BLaER1 (cell line): ENCODE results near the gene RIMS3.

ENCODE experiments used
- H3K27ac ChIP-seq: shearing (Covaris generic); formaldehyde crosslinking; 2 replicates; pipeline ENCODE4 v1.8.1; 2022
- H3K27me3 ChIP-seq: shearing (Covaris generic); formaldehyde crosslinking; 2 replicates; pipeline ENCODE4 v1.8.1; 2022
- H3K36me3 ChIP-seq: shearing (Covaris generic); formaldehyde crosslinking; 2 replicates; pipeline ENCODE4 v1.8.1; 2022
- H3K4me1 ChIP-seq: shearing (Covaris generic); formaldehyde crosslinking; 2 replicates; pipeline ENCODE4 v1.8.1; 2022
- H3K4me2 ChIP-seq: shearing (Covaris generic); formaldehyde crosslinking; 2 replicates; pipeline ENCODE4 v1.8.1; 2022
- H3K4me3 ChIP-seq: shearing (Covaris generic); formaldehyde crosslinking; 2 replicates; pipeline ENCODE4 v1.8.1; 2022
- H3K9ac ChIP-seq: shearing (Covaris generic); formaldehyde crosslinking; 2 replicates; pipeline ENCODE4 v1.8.1; 2022
- H3K9me3 ChIP-seq: shearing (Covaris generic); formaldehyde crosslinking; 2 replicates; pipeline ENCODE4 v1.8.1; 2022
- H4K20me1 ChIP-seq: shearing (Covaris generic); formaldehyde crosslinking; 2 replicates; pipeline ENCODE4 v1.8.1; 2022
- Cebpa-rat ChIP-seq: shearing (Covaris generic); IDR thresholded peaks from 2 replicates; pipeline ENCODE4 v1.8.1; 2022

The RIMS3 gene

GRCh38 chr1:40665335-40666171 lies at the start of gene RIMS3:
Gene RIMS3, minus strand, starts transcription at chr1:40665682. Its CDS starts 23,757 bp downstream, at chr1:40641925.
- TF ChIP-seq Cebpa-rat, result no peak
- peak within 1 kb of the TSS; percentile 93 for H3K27ac ChIP-seq

GRCh38 chr1:40712997-40713396 lies 47.5 kb upstream of the RIMS3 start:
- Histone ChIP-seq H3K4me1 (peaks cover 58% of the 10 kb centered on the region), H3K9ac (0 out of 2 replicates have a peak overlapping the region, but pooled peaks have one; percentile 27), H3K27ac (peak overlapping the region; percentile 64), H3K4me3 (0 out of 2 replicates have a peak overlapping the region, but pooled peaks have one; percentile 13), H3K27me3 (no peaks in the 10 kb centered on the region), H3K4me2 (peak overlapping the region; percentile 71), H4K20me1 (peaks cover 36% of the 10 kb centered on the region; the same call in 1 of the 2 replicates), H3K9me3 (no peaks in the 10 kb centered on the region), H3K36me3 (peaks cover 5% of the 10 kb centered on the region; the same call in 1 of the 2 replicates)
- TF ChIP-seq Cebpa-rat, result no peak

More at GRCh38 chr1:40665335-40666171, at the start of gene RIMS3:
- H4K20me1 ChIP-seq, result peaks cover 40% of the 10 kb centered on the region
- peak within 1 kb of the TSS; percentile 77 for H3K4me3 ChIP-seq
- peaks cover 80% of the 10 kb centered on the region for H3K4me1 ChIP-seq
- H3K9me3 ChIP-seq, result no peaks in the 10 kb centered on the region
- peak within 1 kb of the TSS; percentile 95 for H3K4me2 ChIP-seq
- H3K36me3 ChIP-seq, result no peaks in the 10 kb centered on the region
- peak within 1 kb of the TSS; percentile 77 for H3K9ac ChIP-seq
- H3K27me3 ChIP-seq, result no peaks in the 10 kb centered on the region

DNA sequence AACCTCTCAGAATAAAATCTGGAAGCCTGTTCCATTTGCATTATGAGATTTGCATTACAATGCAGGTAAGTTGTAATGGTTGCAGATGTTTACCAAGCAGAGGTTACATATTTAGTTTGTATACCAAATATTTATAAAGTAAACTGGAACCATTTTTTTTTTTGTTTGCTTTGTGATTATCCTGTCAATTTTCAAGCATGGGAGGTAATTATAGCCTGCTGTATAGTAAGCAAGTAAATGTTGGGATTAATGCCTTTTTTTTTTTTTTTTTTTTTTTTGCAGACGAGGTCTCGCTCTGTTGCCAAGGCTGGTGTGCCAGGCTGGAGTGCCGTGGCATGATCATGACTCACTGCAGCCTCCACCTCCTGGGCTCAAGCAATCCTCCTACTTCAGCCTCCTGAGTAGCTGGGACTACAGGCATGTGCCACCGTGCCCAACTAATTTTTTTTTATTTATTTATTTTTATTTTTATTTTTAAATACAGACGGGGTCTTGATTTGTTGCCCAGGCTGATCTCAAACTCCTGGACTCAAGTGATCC lies 47.0 kb upstream of the RIMS3 start:
- H3K4me2 ChIP-seq, result peak overlapping the region; percentile 71
- no peaks in the 10 kb centered on the region for H3K27me3 ChIP-seq
- peaks cover 59% of the 10 kb centered on the region for H3K4me1 ChIP-seq
- H3K9me3 ChIP-seq, result 0 out of 2 replicates have a peak, but pooled peaks cover 2% of the 10 kb centered on the region
- TF ChIP-seq Cebpa-rat, result no peak
- H3K4me3 ChIP-seq, result 0 out of 2 replicates have a peak overlapping the region, but pooled peaks have one; percentile 13
- peaks cover 6% of the 10 kb centered on the region; the same call in 1 of the 2 replicates for H3K36me3 ChIP-seq
- peak overlapping the region; percentile 64 for H3K27ac ChIP-seq
- peaks cover 31% of the 10 kb centered on the region; the same call in 1 of the 2 replicates for H4K20me1 ChIP-seq
- H3K9ac ChIP-seq, result 0 out of 2 replicates have a peak overlapping the region, but pooled peaks have one; percentile 27

DNA sequence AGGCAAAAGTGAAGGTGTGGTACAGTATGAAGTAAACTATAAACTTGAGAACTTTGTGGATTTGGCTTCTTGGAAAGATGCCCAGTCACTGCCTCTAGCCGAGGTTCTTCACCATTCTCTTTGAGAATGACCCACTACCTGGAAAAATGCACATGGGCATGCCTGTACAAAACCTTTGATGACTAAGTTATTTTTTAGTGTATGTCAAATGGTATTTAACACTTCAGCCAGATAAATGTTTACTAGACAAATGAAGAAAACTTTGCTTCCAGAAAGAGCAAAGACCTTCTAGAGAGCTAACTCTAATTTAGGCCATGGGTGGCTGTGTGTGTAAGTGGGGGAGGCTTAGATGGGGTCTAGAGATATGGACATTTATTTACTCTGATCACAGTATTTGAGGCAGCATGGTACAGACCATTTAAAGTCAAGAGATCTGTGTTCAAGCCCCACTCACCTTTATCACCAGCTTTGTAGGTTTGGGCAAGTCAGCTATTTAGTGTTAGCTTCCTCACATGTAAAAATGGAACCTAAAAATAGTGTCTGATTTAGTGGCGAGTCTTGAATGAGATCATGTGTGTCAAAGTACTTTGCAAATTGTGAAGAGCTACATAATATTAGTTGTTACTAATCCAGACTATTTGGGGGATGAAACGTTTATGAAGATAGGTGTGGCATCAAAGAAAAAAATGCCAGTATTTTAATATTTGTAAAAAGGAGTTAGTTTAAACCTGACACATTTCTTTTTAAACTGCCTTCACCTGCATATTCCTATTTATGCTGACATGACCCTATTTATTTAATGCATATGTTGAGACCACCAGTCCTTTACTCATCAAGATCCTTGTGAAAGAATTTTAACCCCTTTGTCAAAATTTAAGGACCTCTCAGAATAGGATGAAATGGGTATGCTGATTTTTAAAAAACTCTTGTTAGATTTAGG lies 46.3 kb upstream of the RIMS3 start:
- Histone ChIP-seq H3K9me3 (peaks cover 9% of the 10 kb centered on the region), H3K4me3 (no peak overlapping the region), H3K4me2 (peak overlapping the region; percentile 71), H3K27ac (peak overlapping the region; percentile 25; the same call in 1 of the 2 replicates), H4K20me1 (peaks cover 25% of the 10 kb centered on the region; the same call in 1 of the 2 replicates), H3K36me3 (peaks cover 10% of the 10 kb centered on the region; the same call in 1 of the 2 replicates), H3K27me3 (no peaks in the 10 kb centered on the region), H3K9ac (0 out of 2 replicates have a peak overlapping the region, but pooled peaks have one; percentile 17), H3K4me1 (peaks cover 59% of the 10 kb centered on the region)
- no peak for TF ChIP-seq Cebpa-rat

DNA sequence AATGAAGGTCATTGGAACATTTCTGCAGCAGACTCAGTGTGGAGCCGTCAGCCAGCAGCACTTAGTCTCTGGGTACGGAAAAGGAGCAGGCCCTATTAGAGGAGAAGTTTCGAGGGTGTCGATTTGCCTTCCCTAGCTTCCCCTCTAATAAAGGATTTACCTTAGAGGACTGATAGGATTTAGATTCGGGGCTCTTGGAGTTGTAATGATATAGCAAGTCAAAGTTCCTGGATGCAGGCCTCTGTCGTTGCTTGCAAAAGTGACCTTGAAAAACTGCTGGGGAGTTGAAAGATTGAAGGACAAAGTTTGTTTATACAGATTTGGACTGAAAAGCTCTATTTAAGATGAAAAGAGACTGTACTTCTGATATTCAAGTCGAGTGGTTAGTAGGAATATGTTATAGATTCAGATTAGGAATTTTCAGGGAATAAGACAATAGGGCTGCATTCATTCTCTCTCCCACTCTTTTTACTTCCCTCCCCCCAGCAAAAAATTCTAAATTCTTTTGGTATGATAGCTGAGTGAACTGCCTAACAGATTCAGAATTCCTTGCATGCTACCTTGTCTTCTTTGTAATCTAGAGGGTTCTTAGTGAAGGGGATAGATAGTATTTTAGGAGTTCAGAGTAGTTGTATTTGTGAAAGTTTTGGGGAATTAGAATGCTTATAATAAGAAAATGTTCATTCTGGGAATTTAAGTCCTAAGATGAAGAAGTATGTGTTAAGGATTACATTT lies 45.3 kb upstream of the RIMS3 start:
- Histone ChIP-seq H3K27ac (no peak overlapping the region), H3K4me2 (peak overlapping the region; percentile 71), H3K27me3 (no peaks in the 10 kb centered on the region), H3K4me3 (no peak overlapping the region), H3K36me3 (peaks cover 20% of the 10 kb centered on the region; the same call in 1 of the 2 replicates), H3K4me1 (peaks cover 59% of the 10 kb centered on the region), H3K9ac (no peak overlapping the region), H4K20me1 (peaks cover 15% of the 10 kb centered on the region; the same call in 1 of the 2 replicates), H3K9me3 (peaks cover 19% of the 10 kb centered on the region)
- no peak for TF ChIP-seq Cebpa-rat

GRCh38 chr1:40709802-40710278 lies 44.4 kb upstream of the RIMS3 start:
- Histone ChIP-seq H3K4me2 (peak overlapping the region; percentile 71), H4K20me1 (peaks cover 15% of the 10 kb centered on the region), H3K27ac (peak overlapping the region; percentile 55; the same call in 1 of the 2 replicates), H3K36me3 (peaks cover 16% of the 10 kb centered on the region; the same call in 1 of the 2 replicates), H3K9me3 (peaks cover 22% of the 10 kb centered on the region), H3K9ac (peak overlapping the region; percentile 69; the same call in 1 of the 2 replicates), H3K27me3 (no peaks in the 10 kb centered on the region), H3K4me1 (peaks cover 59% of the 10 kb centered on the region), H3K4me3 (peak overlapping the region; percentile 61)
- TF ChIP-seq Cebpa-rat, result no peak

- Histone ChIP-seq H3K27ac (peak overlapping the region; percentile 55), H3K4me2 (peak overlapping the region; percentile 71), H3K4me3 (peak overlapping the region; percentile 61), H3K27me3 (no peaks in the 10 kb centered on the region), H3K36me3 (peaks cover 16% of the 10 kb centered on the region; the same call in 1 of the 2 replicates), H3K9me3 (peaks cover 22% of the 10 kb centered on the region), H4K20me1 (peaks cover 15% of the 10 kb centered on the region), H3K4me1 (peaks cover 59% of the 10 kb centered on the region), H3K9ac (peak overlapping the region; percentile 69)
- TF ChIP-seq Cebpa-rat, result no peak
These were observed 43.8 kb upstream of the RIMS3 start for GRCh38 chr1:40709100-40709801.

GRCh38 chr1:40708750-40709099 lies 43.2 kb upstream of the RIMS3 start:
- Histone ChIP-seq H3K4me3 (peak overlapping the region; percentile 61), H3K9me3 (peaks cover 22% of the 10 kb centered on the region), H3K27me3 (no peaks in the 10 kb centered on the region), H3K9ac (no peak overlapping the region; the same call in 1 of the 2 replicates), H3K4me2 (peak overlapping the region; percentile 71), H4K20me1 (peaks cover 15% of the 10 kb centered on the region), H3K27ac (no peak overlapping the region), H3K36me3 (peaks cover 16% of the 10 kb centered on the region; the same call in 1 of the 2 replicates), H3K4me1 (peaks cover 57% of the 10 kb centered on the region)
- TF ChIP-seq Cebpa-rat, result no peak
